ENCODE results near the gene RIPPLY2. TPM values are rescaled to one million over a fixed set of nuclear protein-coding genes. Genes with fewer than 3 reads are reported as not detected.

RIPPLY2 gene
- total and polyA plus RNA-seq, 9 of the 15 experiments (the other 6 are each of a cell fraction or from before 2014, with no cell fraction given), result not detected

DNA sequence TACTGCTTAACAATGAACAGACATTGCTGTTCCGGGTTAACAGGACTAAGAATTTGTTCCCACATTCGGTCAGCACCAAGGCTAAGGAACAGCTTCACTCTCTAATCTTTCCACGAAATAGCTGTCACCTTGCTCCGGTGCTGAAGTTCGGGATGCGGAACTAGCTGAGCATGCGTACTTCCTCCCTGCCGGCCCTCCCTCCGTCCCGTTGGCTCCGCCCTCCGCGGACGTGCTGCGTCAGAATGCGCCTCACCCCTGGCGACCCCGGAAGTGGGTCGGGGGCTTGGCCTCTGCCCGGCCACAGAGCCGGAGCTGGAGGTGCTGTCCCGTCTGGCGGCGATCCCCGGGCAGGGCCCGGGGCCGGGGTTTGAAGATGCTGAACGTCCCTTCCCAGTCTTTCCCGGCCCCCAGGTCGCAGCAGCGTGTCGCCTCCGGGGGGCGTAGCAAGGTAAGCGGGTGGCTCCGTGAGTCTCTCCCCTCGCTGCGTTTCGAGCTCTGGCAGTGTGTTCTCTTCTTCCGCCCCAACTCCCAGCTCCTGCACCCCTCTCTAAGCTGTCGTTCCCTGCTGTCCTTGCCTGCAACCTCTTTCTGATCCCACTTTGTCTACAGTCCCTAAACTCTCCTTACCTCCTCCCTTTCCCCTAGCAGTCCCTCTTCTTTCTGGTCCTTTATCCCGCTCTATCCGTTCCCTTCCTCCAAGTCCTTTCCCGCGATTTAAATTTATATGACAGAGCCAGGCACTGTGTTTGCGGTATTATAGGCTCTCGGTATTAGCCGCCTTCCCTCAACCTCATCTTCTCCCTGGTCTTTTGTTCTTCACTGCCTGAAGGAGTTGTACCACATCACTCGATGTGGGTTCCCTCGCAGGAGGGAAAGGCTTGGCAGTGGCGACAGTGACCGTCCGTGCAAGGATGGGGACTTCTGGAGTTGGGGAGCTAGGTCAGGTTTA lies 6.5 kb downstream of the RIPPLY2 start, which contains the start of gene CYB5R4 (continued):
- TF ChIP-seq, protein P1, sequence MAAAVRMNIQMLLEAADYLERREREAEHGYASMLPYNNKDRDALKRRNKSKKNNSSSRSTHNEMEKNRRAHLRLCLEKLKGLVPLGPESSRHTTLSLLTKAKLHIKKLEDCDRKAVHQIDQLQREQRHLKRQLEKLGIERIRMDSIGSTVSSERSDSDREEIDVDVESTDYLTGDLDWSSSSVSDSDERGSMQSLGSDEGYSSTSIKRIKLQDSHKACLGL (CRISPR knock-in tag; IDR thresholded peaks at IDR 0.05; ENCODE audit: borderline replicate concordance, poor library complexity, severe bottlenecking), result peak; percentile 14
- TF ChIP-seq NR3C1 (CRISPR knock-in tag; IDR thresholded peaks at IDR 0.05), result peak; percentile 98
- TF ChIP-seq NFIC (IDR thresholded peaks at IDR 0.05), result peak; percentile 30
- TF ChIP-seq SRSF7 (optimal IDR thresholded peaks at IDR 0.05; ENCODE audit: low read depth, low read length), result no peak
- peak; percentile 89 for TF ChIP-seq TFAP4 (CRISPR knock-in tag; IDR thresholded peaks at IDR 0.05; ENCODE audit: borderline replicate concordance)
- TF ChIP-seq KAT2B (IDR thresholded peaks at IDR 0.05; ENCODE audit: low read depth, low read length), result no peak
- TF ChIP-seq ZC3H11A (IDR thresholded peaks at IDR 0.05; ENCODE audit: low read depth, low read length), result peak; percentile 63; the same call in 1 of the 2 replicates
- no peak for TF ChIP-seq RFX7 (CRISPR knock-in tag; IDR thresholded peaks at IDR 0.05)
- TF ChIP-seq GATAD2B (IDR thresholded peaks at IDR 0.05; ENCODE audit: borderline replicate concordance), result peak; percentile 80; the same call in 1 of the 2 replicates
- TF ChIP-seq ZNF174 (CRISPR knock-in tag; IDR thresholded peaks at IDR 0.05), result no peak
- no peak for TF ChIP-seq HOXB6 (CRISPR knock-in tag; IDR thresholded peaks at IDR 0.05; ENCODE audit: borderline replicate concordance)
- no peak for TF ChIP-seq TAF9B (IDR thresholded peaks at IDR 0.05; ENCODE audit: partially characterized antibody)
- no peak for TF ChIP-seq ADNP (tag; IDR thresholded peaks at IDR 0.05)
- no peak for TF ChIP-seq FUS (optimal IDR thresholded peaks at IDR 0.05; ENCODE audit: low read depth, low read length)
- TF ChIP-seq TOE1 (IDR thresholded peaks at IDR 0.05; ENCODE audit: borderline replicate concordance), result 0 out of 2 replicates have a peak, but pooled peaks have one; percentile 20
- peak; percentile 88; the same call in 1 of the 2 replicates for TF ChIP-seq TOE1 (CRISPR knock-in tag; IDR thresholded peaks at IDR 0.05; ENCODE audit: borderline replicate concordance, low read depth)
- TF ChIP-seq GTF2E2 (tag; IDR thresholded peaks at IDR 0.05), result peak; percentile 27; the same call in 1 of the 2 replicates
- TF ChIP-seq TBP (optimal IDR thresholded peaks at IDR 0.05; ENCODE audit: low read depth, low read length), result peak; percentile 17
- TF ChIP-seq SMAD4 (CRISPR knock-in tag; conservative IDR thresholded peaks at IDR 0.05), result peak; percentile 91
- no peak for TF ChIP-seq ZNF184 (CRISPR knock-in tag; IDR thresholded peaks at IDR 0.05)
- TF ChIP-seq, protein P2, sequence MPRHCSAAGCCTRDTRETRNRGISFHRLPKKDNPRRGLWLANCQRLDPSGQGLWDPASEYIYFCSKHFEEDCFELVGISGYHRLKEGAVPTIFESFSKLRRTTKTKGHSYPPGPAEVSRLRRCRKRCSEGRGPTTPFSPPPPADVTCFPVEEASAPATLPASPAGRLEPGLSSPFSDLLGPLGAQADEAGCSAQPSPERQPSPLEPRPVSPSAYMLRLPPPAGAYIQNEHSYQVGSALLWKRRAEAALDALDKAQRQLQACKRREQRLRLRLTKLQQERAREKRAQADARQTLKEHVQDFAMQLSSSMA (CRISPR knock-in tag; IDR thresholded peaks at IDR 0.05), result no peak
- no peak for TF ChIP-seq NEUROD1 (IDR thresholded peaks at IDR 0.05; ENCODE audit: borderline replicate concordance, low read depth, low read length, partially characterized antibody)
- TF ChIP-seq FOXM1 (IDR thresholded peaks at IDR 0.05; ENCODE audit: low read depth), result no peak
- TF ChIP-seq FOXM1 (CRISPR knock-in tag; IDR thresholded peaks at IDR 0.05; ENCODE audit: low read depth), result peak; percentile 80; the same call in 1 of the 2 replicates
- TF ChIP-seq MXI1 (IDR thresholded peaks at IDR 0.05; ENCODE audit: low read depth, low read length), result peak; percentile 92; the same call in 1 of the 2 replicates
- TF ChIP-seq, protein P3, sequence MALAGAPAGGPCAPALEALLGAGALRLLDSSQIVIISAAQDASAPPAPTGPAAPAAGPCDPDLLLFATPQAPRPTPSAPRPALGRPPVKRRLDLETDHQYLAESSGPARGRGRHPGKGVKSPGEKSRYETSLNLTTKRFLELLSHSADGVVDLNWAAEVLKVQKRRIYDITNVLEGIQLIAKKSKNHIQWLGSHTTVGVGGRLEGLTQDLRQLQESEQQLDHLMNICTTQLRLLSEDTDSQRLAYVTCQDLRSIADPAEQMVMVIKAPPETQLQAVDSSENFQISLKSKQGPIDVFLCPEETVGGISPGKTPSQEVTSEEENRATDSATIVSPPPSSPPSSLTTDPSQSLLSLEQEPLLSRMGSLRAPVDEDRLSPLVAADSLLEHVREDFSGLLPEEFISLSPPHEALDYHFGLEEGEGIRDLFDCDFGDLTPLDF (CRISPR knock-in tag; IDR thresholded peaks at IDR 0.05), result peak; percentile 93
